ENCODE data around the gene ANKRD9.

GRCh38 chr14:102509746-102510615, at the start of gene ANKRD9:
- TF ChIP-seq ZBTB7A (IDR thresholded peaks at IDR 0.05; ENCODE audit: low read depth) (peak; percentile 95), EP300 (IDR thresholded peaks at IDR 0.05; ENCODE audit: borderline replicate concordance) (no peak), CEBPB (IDR thresholded peaks at IDR 0.05) (no peak), MAX (IDR thresholded peaks at IDR 0.05) (no peak; the same call in 1 of the 2 replicates), RAD21 (IDR thresholded peaks at IDR 0.05; ENCODE audit: low read depth) (no peak), YY1 (IDR thresholded peaks at IDR 0.05; ENCODE audit: low read depth) (no peak), TAF1 (IDR thresholded peaks at IDR 0.05; ENCODE audit: low read depth) (no peak), FOXM1 (IDR thresholded peaks at IDR 0.05; ENCODE audit: borderline replicate concordance, low read depth) (no peak), TCF12 (IDR thresholded peaks at IDR 0.05; ENCODE audit: low read depth) (no peak), TEAD4 (IDR thresholded peaks at IDR 0.05) (no peak)
- TF ChIP-seq, protein P1, sequence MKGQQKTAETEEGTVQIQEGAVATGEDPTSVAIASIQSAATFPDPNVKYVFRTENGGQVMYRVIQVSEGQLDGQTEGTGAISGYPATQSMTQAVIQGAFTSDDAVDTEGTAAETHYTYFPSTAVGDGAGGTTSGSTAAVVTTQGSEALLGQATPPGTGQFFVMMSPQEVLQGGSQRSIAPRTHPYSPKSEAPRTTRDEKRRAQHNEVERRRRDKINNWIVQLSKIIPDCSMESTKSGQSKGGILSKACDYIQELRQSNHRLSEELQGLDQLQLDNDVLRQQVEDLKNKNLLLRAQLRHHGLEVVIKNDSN (IDR thresholded peaks at IDR 0.05), result no peak
- TF ChIP-seq, protein P2, sequence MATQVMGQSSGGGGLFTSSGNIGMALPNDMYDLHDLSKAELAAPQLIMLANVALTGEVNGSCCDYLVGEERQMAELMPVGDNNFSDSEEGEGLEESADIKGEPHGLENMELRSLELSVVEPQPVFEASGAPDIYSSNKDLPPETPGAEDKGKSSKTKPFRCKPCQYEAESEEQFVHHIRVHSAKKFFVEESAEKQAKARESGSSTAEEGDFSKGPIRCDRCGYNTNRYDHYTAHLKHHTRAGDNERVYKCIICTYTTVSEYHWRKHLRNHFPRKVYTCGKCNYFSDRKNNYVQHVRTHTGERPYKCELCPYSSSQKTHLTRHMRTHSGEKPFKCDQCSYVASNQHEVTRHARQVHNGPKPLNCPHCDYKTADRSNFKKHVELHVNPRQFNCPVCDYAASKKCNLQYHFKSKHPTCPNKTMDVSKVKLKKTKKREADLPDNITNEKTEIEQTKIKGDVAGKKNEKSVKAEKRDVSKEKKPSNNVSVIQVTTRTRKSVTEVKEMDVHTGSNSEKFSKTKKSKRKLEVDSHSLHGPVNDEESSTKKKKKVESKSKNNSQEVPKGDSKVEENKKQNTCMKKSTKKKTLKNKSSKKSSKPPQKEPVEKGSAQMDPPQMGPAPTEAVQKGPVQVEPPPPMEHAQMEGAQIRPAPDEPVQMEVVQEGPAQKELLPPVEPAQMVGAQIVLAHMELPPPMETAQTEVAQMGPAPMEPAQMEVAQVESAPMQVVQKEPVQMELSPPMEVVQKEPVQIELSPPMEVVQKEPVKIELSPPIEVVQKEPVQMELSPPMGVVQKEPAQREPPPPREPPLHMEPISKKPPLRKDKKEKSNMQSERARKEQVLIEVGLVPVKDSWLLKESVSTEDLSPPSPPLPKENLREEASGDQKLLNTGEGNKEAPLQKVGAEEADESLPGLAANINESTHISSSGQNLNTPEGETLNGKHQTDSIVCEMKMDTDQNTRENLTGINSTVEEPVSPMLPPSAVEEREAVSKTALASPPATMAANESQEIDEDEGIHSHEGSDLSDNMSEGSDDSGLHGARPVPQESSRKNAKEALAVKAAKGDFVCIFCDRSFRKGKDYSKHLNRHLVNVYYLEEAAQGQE (IDR thresholded peaks at IDR 0.05; ENCODE audit: low read depth), result no peak

Data from Ishikawa (cell line).